Right atrium auricular region (tissue), 2 donors: ENCODE results near the gene GRB10. TPM values are rescaled to one million over a fixed set of nuclear protein-coding genes. Genes with fewer than 3 reads are reported as not detected.

Experiments
- DNase-seq: peaks from one replicate; pipeline ENCODE4 v3.0.0-alpha.2; 2019; ENCODE audit warnings: low spot score
- H3K27ac ChIP-seq, 2 donors: fragments of 200-600 bp; sonication (generic); 1 replicate in 1 of 2; 2 replicates in 1 of 2; pipeline ENCODE4 v1.5.1; 2016 to 2019
- H3K27me3 ChIP-seq, 2 donors: fragments of 200-600 bp; sonication (generic); one replicate each; pipeline versions ENCODE4 v1.5.1 to v1.6.0; 2017 to 2019
- H3K36me3 ChIP-seq: fragments of 200-600 bp; sonication (generic); one replicate; pipeline ENCODE4 v1.5.1; 2016
- H3K4me1 ChIP-seq, 2 donors: fragments of 200-600 bp; sonication (generic); one replicate each; pipeline versions ENCODE4 v1.5.1 to v1.6.0; 2017 to 2019
- H3K4me3 ChIP-seq, 2 donors: fragments of 200-600 bp; sonication (generic); 1 replicate in 1 of 2; 2 replicates in 1 of 2; pipeline ENCODE4 v1.5.1; 2017 to 2019; ENCODE audit warnings: mild to moderate bottlenecking in 1 of 2, moderate library complexity in 1 of 2
- H3K9me3 ChIP-seq, 2 donors: fragments of 200-600 bp; sonication (generic); one replicate each; pipeline ENCODE4 v1.5.1; 2019
- total RNA-seq, 2 donors: library from RNA; depleted of rRNA; stranded (reverse); fragments of >200 nt; gene quantifications; one replicate each; pipeline ENCODE4 v1.1.0, GENCODE V29; 2016
- TF ChIP-seq, protein P1 (sequence below), 2 donors: fragments of 200-600 bp; sonication (generic); IDR thresholded peaks; one replicate each; pipeline ENCODE4 v1.5.1; 2019; ENCODE audit warnings: antibody characterized with exemption in 2 of 2

GRB10 gene
- total RNA-seq, 2 donors from 2014 or later, result 36.5 to 39.0 TPM

DNA sequence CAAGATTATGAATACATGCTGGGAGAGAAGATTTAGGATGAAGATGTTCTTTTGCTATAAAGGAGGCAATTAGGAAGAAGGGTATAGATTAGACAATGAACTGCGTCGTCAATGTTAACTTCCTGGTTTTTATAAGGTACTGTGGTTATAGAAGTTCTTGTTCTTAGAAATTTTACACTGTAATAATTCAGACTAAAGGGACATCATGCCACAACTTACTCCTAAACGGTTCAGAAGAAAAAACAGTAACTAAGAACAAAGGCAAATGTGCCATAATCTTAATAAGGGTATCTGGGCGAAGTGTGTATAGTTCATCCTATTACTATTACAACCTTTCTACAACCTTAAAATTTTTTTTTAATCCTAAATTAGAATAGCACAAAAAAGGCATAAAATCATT lies 186.2 kb downstream of the GRB10 start:
- Histone ChIP-seq H3K27ac (no peak overlapping the region), H3K36me3 (peaks cover 67% of the 10 kb centered on the region), H3K4me3 (no peak overlapping the region), H3K27me3 (no peaks in the 10 kb centered on the region), H3K9me3 (no peaks in the 10 kb centered on the region), H3K4me1 (no peaks in the 10 kb centered on the region)
- no peak for DNase-seq
- TF ChIP-seq, protein P1, sequence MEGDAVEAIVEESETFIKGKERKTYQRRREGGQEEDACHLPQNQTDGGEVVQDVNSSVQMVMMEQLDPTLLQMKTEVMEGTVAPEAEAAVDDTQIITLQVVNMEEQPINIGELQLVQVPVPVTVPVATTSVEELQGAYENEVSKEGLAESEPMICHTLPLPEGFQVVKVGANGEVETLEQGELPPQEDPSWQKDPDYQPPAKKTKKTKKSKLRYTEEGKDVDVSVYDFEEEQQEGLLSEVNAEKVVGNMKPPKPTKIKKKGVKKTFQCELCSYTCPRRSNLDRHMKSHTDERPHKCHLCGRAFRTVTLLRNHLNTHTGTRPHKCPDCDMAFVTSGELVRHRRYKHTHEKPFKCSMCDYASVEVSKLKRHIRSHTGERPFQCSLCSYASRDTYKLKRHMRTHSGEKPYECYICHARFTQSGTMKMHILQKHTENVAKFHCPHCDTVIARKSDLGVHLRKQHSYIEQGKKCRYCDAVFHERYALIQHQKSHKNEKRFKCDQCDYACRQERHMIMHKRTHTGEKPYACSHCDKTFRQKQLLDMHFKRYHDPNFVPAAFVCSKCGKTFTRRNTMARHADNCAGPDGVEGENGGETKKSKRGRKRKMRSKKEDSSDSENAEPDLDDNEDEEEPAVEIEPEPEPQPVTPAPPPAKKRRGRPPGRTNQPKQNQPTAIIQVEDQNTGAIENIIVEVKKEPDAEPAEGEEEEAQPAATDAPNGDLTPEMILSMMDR (IDR thresholded peaks at IDR 0.05), result no peak

DNA sequence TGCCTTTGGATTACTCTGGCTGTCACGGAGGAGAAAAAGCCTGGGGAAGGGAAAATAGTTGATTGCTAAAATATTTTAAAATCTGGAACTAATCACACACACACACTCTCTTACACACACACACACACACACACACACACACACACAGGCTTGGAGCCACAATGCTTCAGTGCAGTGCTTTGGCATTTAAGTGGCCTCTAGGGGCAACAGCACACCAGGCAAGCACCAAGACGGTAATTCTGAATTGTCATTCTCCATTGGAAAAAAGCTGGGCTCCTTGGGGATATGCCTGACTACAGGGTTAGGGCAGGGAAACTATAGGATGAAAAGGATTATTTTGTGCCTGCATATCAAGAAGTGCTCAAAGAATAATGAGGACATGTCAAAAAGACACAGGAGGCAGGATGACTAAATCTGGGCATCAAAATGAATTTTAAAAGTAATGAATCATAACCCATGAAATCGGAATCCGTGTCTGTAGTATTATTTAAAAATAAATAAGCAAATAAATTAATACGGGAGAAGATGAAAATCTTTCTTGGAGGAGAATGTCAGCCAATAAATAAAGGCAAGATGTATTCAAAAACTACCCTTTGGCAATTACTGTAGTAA lies 187.1 kb downstream of the GRB10 start:
- Histone ChIP-seq H3K9me3 (no peaks in the 10 kb centered on the region), H3K4me3 (no peak overlapping the region), H3K4me1 (no peaks in the 10 kb centered on the region), H3K27ac (no peak overlapping the region), H3K27me3 (no peaks in the 10 kb centered on the region), H3K36me3 (peaks cover 71% of the 10 kb centered on the region)
- DNase-seq, result no peak
- TF ChIP-seq, protein P1 (IDR thresholded peaks at IDR 0.05), result peak; percentile 19 to 66

DNA sequence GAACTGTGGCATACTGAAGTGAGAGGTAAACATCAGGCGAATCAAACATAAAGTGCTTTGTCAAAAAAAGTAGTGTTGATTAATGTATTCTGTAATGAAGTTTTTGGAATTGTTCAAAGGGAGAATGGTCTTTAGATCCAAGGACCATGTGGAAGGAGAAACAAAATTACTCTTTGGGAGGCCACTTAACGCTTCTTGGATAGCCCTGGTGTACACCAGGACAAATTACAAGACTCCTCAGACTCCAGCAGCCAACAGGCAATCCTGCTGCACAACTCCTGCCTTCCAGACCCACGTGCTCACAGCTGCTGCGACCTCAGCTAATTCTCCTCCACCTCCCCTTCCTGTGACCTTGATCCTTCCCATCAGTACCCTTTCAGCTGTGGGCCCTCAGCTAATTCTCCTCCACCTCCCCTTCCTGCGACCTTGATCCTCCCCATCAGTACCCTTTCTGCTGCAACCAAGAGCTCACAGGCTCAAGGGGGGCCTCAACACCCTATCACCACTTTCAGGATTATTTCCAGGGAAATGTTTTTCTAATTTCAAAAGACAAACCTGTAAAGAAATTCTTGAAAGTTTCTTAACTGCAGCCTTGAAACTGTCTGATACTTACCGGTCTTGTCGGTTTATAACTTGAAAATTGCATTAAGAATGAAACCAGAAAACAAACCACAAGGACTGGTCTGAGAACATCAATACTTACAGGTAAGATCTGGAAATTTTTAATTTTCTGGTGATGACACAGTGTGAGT lies 187.8 kb downstream of the GRB10 start:
- no peak for DNase-seq
- TF ChIP-seq, protein P1 (IDR thresholded peaks at IDR 0.05), result no peak
- H3K4me1 ChIP-seq, result no peaks in the 10 kb centered on the region

DNA sequence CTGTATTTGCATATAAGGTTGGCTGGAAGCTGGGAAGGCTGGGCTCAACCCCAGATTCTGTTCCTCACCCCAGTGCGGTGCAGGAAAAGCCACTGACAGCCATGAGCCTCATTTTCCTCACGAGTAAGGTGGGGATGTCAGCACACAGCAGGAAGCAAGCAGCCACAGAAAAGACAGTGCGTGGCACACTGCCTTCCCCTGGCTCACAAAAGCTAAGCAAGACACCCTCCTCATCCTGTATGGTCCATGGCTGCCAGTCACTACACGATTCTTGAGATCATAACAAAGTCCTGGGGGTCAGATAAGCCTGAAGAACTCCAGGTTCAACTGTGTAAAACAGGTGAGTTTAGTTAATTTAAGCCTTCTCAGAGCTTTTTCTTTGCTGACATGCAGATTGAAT lies 188.6 kb downstream of the GRB10 start:
- Histone ChIP-seq H3K27ac (no peak overlapping the region), H3K27me3 (no peaks in the 10 kb centered on the region), H3K9me3 (no peaks in the 10 kb centered on the region), H3K4me1 (no peaks in the 10 kb centered on the region), H3K36me3 (peaks cover 67% of the 10 kb centered on the region), H3K4me3 (no peak overlapping the region)
- no peak for DNase-seq
- TF ChIP-seq, protein P1 (IDR thresholded peaks at IDR 0.05), result no peak

More for the DNA sequence above, 187.8 kb downstream of the GRB10 start:
- H3K27ac ChIP-seq, result no peak overlapping the region
- H3K4me3 ChIP-seq, result no peak overlapping the region
- no peaks in the 10 kb centered on the region for H3K9me3 ChIP-seq
- H3K36me3 ChIP-seq, result peaks cover 71% of the 10 kb centered on the region
- no peaks in the 10 kb centered on the region for H3K27me3 ChIP-seq

DNA sequence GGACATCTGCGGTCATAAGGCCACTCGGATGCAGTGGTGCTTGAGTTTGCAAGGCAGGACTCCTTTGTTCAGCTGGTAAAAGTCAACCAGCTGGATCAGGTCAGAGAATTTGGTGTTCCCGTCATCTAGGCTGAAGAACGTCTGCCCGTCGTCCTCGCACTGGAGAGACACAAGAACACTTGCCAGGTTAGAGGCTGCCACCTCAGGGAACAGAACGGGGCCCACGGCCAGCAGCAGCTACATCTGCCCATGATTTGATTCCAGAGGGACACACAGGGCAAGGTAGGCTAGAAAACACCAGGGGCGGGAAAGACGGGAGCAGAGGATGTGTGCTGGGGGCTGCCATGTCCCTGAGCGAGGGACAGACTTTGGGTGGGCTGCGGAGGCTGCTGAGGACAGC lies 189.8 kb downstream of the GRB10 start:
- no peaks in the 10 kb centered on the region for H3K27me3 ChIP-seq
- TF ChIP-seq, protein P1 (IDR thresholded peaks at IDR 0.05), result no peak
- no peak overlapping the region for H3K27ac ChIP-seq
- H3K36me3 ChIP-seq, result peaks cover 55% of the 10 kb centered on the region
- DNase-seq, result no peak
- H3K9me3 ChIP-seq, result no peaks in the 10 kb centered on the region
- no peak overlapping the region for H3K4me3 ChIP-seq
- no peaks in the 10 kb centered on the region for H3K4me1 ChIP-seq
